SH-SY5Y (cell line): ENCODE measurements around the gene ESRRA.

Experiments used
- GATA2 ChIP-seq: IDR thresholded peaks from 2 replicates; pipeline ENCODE4 v1.6.1; 2011; ENCODE audit warnings: mild to moderate bottlenecking, low read depth, low read length
- GATA3 ChIP-seq: IDR thresholded peaks from 2 replicates; pipeline ENCODE4 v1.6.1; 2011; ENCODE audit warnings: low read depth, mild to moderate bottlenecking, low read length, moderate library complexity

ESRRA gene

DNA sequence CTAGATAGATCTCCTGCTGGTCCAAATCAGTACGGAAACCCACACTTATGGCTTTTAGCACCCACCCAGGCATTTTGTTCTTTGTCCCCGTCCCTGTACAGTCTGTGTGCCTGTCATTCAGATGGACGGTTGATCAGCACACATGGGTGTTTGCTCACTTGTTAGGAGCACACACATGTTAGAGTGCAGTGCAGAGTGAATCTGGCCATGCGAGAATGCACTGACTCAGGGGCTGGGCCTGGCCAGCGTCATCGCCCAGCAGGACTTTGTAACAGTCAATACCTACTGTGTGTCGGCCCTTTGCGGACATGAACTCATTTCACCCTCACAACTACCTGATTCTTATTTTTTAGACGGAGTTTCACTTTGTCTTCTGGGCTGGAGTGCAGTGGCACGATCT, 57.0 kb downstream of the ESRRA start:
- TF ChIP-seq GATA3, result no peak
- no peak for TF ChIP-seq GATA2

- TF ChIP-seq GATA3, result no peak
- TF ChIP-seq GATA2, result no peak
Observed at GRCh38 chr11:64364435-64364834, 59.1 kb downstream of the ESRRA start.

GRCh38 chr11:64364911-64365310, 59.6 kb downstream of the ESRRA start:
- TF ChIP-seq GATA3 (no peak), GATA2 (no peak)
